SH-SY5Y (cell line): ENCODE results near the gene CRYBB2.

ENCODE experiments used
- GATA2 ChIP-seq: IDR thresholded peaks from 2 replicates; pipeline ENCODE4 v1.6.1; 2011; ENCODE audit warnings: mild to moderate bottlenecking, low read depth, low read length
- GATA3 ChIP-seq: IDR thresholded peaks from 2 replicates; pipeline ENCODE4 v1.6.1; 2011; ENCODE audit warnings: low read depth, mild to moderate bottlenecking, low read length, moderate library complexity

DNA sequence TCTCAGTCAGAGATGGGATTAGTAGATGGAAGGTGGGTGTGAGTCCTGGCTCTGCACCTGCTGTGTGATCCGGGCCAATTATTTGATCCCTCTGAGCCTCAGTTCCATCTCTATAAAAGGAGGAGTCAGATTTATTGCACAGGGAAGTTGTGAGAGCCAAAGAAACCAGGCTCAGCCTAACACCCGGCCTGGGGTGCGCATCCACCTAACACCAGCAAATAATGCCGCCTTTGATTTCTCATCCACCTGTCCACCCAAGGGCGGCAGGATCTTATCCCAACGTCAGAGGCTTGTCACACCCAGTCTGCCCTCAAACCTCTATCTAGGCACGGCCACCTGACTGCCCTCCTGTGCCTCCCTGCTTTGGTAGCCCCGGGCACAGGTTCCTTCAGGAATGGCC, 2.4 kb downstream of the CRYBB2 start:
- TF ChIP-seq GATA2 (no peak), GATA3 (no peak)
